Prostate gland (tissue), 2 donors: ENCODE results near the gene SIRT4.

ENCODE experiments used
- CTCF ChIP-seq, 4 experiments: fragments of 200-600 bp in 2 of 4; fragments of 450-650 bp in 2 of 4; sonication (generic) in 2 of 4; IDR thresholded peaks; 1 replicate in 3 of 4; 2 replicates in 1 of 4; pipeline ENCODE4 v1.5.1; 2016 to 2019; ENCODE audit warnings: antibody characterized with exemption in 4 of 4, mild to moderate bottlenecking in 2 of 4, moderate library complexity in 2 of 4
- POLR2A ChIP-seq: fragments of 450-650 bp; IDR thresholded peaks from one replicate; pipeline ENCODE4 v1.6.1; 2016; ENCODE audit warnings: antibody characterized with exemption, mild to moderate bottlenecking

GRCh38 chr12:120327593-120327992 lies 25.5 kb downstream of the SIRT4 start, which contains the start of gene PLA2G1B:
- TF ChIP-seq POLR2A, result no peak
- TF ChIP-seq CTCF (IDR thresholded peaks at IDR 0.05), result no peak
